ENCODE results near the gene DEXI. TPM values are rescaled to one million over a fixed set of nuclear protein-coding genes. Genes with fewer than 3 reads are reported as not detected.

The DEXI gene
- total and polyA plus RNA-seq, 2 of the 13 experiments (the other 11 are each of a cell fraction or from before 2014, with no cell fraction given): 51.5 to 70.4 TPM

DNA sequence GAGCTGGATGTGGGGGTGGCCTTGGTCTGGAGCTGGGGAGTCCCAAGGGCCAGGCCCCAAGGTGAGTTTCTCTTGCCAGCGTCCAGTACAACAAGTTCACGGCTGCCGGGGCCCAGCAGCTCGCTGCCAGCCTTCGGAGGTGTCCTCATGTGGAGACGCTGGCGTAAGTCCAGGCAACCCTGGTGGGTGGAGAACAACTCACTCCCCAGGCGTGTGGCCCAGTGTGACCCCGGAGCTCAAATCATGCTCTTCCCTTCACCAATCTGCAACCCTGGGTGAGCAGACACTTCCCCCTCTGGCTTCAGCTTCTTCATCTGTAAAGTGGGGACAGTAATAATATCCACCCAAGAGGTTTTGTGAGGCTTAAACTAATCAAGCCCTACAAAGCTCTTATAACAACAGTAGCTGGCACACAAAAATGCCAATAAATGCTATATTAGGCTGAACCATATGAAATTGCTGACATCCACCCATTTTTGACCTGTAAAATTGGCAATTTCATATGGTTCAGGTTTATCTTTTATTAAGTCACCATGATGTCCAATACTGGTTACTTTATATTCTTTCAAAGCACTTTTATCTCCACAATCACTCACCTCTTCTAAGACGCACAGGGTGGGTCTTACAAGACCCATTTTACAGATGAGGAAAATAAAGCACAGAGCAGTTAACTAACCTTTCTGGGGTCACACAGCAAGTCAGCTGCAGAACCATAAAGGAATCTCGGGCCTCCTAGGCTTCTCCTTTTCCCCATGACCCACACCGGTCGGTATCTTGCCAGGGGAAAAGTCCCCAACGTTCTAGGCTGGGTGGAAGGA lies 19.7 kb downstream of the DEXI start (continued):
- TF ChIP-seq ZNF883 (CRISPR knock-in tag; IDR thresholded peaks at IDR 0.05; ENCODE audit: not compliant biosample characterization): no peak
- TF ChIP-seq GATAD2A (CRISPR knock-in tag; IDR thresholded peaks at IDR 0.05): no peak
- TF ChIP-seq, protein P1, sequence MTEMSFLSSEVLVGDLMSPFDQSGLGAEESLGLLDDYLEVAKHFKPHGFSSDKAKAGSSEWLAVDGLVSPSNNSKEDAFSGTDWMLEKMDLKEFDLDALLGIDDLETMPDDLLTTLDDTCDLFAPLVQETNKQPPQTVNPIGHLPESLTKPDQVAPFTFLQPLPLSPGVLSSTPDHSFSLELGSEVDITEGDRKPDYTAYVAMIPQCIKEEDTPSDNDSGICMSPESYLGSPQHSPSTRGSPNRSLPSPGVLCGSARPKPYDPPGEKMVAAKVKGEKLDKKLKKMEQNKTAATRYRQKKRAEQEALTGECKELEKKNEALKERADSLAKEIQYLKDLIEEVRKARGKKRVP (CRISPR knock-in tag; IDR thresholded peaks at IDR 0.05): no peak
- TF ChIP-seq, protein P2, sequence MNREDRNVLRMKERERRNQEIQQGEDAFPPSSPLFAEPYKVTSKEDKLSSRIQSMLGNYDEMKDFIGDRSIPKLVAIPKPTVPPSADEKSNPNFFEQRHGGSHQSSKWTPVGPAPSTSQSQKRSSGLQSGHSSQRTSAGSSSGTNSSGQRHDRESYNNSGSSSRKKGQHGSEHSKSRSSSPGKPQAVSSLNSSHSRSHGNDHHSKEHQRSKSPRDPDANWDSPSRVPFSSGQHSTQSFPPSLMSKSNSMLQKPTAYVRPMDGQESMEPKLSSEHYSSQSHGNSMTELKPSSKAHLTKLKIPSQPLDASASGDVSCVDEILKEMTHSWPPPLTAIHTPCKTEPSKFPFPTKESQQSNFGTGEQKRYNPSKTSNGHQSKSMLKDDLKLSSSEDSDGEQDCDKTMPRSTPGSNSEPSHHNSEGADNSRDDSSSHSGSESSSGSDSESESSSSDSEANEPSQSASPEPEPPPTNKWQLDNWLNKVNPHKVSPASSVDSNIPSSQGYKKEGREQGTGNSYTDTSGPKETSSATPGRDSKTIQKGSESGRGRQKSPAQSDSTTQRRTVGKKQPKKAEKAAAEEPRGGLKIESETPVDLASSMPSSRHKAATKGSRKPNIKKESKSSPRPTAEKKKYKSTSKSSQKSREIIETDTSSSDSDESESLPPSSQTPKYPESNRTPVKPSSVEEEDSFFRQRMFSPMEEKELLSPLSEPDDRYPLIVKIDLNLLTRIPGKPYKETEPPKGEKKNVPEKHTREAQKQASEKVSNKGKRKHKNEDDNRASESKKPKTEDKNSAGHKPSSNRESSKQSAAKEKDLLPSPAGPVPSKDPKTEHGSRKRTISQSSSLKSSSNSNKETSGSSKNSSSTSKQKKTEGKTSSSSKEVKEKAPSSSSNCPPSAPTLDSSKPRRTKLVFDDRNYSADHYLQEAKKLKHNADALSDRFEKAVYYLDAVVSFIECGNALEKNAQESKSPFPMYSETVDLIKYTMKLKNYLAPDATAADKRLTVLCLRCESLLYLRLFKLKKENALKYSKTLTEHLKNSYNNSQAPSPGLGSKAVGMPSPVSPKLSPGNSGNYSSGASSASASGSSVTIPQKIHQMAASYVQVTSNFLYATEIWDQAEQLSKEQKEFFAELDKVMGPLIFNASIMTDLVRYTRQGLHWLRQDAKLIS (CRISPR knock-in tag; IDR thresholded peaks at IDR 0.05): no peak
- no peak for TF ChIP-seq ZFP82 (CRISPR knock-in tag; IDR thresholded peaks at IDR 0.05; ENCODE audit: borderline replicate concordance)
- TF ChIP-seq YEATS2 (CRISPR knock-in tag; IDR thresholded peaks at IDR 0.05; ENCODE audit: borderline replicate concordance): no peak
- TF ChIP-seq PHF21A (CRISPR knock-in tag; IDR thresholded peaks at IDR 0.05): no peak
- TF ChIP-seq, protein P3, sequence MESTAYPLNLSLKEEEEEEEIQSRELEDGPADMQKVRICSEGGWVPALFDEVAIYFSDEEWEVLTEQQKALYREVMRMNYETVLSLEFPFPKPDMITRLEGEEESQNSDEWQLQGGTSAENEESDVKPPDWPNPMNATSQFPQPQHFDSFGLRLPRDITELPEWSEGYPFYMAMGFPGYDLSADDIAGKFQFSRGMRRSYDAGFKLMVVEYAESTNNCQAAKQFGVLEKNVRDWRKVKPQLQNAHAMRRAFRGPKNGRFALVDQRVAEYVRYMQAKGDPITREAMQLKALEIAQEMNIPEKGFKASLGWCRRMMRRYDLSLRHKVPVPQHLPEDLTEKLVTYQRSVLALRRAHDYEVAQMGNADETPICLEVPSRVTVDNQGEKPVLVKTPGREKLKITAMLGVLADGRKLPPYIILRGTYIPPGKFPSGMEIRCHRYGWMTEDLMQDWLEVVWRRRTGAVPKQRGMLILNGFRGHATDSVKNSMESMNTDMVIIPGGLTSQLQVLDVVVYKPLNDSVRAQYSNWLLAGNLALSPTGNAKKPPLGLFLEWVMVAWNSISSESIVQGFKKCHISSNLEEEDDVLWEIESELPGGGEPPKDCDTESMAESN (CRISPR knock-in tag; conservative IDR thresholded peaks at IDR 0.05): 0 out of 2 replicates have a peak, but pooled peaks have one; percentile 26
- no peak for TF ChIP-seq ISL2 (CRISPR knock-in tag; IDR thresholded peaks at IDR 0.05)
- TF ChIP-seq SOX6 (IDR thresholded peaks at IDR 0.05): no peak
- no peak for TF ChIP-seq SOX6 (CRISPR knock-in tag; IDR thresholded peaks at IDR 0.05)
- TF ChIP-seq ZIK1 (CRISPR knock-in tag; IDR thresholded peaks at IDR 0.05; ENCODE audit: borderline replicate concordance, low read depth): no peak
- TF ChIP-seq CEBPG (CRISPR knock-in tag; IDR thresholded peaks at IDR 0.05): no peak
- TF ChIP-seq ZNF207 (IDR thresholded peaks at IDR 0.05; ENCODE audit: borderline replicate concordance): no peak
- TF ChIP-seq SMC3 (IDR thresholded peaks at IDR 0.05; ENCODE audit: low read length): no peak
- no peak for TF ChIP-seq CEBPB (IDR thresholded peaks at IDR 0.05; ENCODE audit: borderline replicate concordance, low read depth, low read length)
- TF ChIP-seq NCOR1 (IDR thresholded peaks at IDR 0.05; ENCODE audit: borderline replicate concordance, low read length): no peak
- TF ChIP-seq NFE2 (CRISPR knock-in tag; IDR thresholded peaks at IDR 0.05): no peak
- TF ChIP-seq SMARCC2 (IDR thresholded peaks at IDR 0.05): no peak
